ENCODE data around the gene NOL4L.

NOL4L gene

GRCh38 chr20:32465092-32465900 is 119.8 kb downstream of the NOL4L start:
- Mint-ChIP-seq H3K27me3 (no peaks in the 10 kb centered on the region), H3K36me3 (no peaks in the 10 kb centered on the region), H3K4me3 (no peak overlapping the region), H3K9me3 (no peaks in the 10 kb centered on the region), H3K27ac (no peak overlapping the region), H3K4me1 (peaks cover 23% of the 10 kb centered on the region)
- ATAC-seq, result no peak

DNA sequence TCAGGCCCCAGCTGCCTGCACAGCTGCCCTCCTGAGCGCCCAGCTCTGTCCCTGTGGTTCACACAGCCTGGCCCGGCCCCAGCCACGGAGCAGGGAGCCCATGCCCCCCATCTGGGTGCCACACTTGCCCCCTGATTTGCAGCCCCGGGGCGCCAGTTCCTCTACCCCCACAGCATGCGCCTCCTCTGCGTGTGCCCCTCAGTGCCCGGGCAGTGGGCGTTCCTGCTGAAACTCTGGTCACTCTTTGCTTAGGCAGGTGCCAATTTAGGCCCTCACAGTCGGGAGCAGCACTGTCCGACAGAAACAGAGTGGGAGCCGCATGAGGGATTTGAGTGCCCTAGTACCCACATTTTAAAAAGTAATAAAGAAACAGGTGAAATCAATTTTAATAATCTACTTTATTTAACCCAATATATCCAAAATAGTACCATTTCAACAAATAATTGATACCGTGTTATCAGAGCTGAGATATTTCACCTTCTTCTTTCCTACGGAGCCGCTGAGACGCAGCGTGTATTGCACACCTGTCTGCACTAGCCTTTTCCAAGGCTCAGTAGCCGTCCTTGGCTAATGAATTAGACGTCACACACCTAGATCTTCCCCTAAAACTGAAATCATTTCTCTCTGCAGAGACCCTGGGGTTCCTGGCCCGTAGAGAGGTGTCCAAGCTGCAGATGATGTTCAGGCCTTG is 120.6 kb downstream of the NOL4L start:
- H3K4me3 Mint-ChIP-seq, result no peak overlapping the region
- no peaks in the 10 kb centered on the region for H3K9me3 Mint-ChIP-seq
- no peak overlapping the region for H3K27ac Mint-ChIP-seq
- no peaks in the 10 kb centered on the region for H3K27me3 Mint-ChIP-seq
- ATAC-seq, result no peak
- peaks cover 17% of the 10 kb centered on the region for H3K4me1 Mint-ChIP-seq
- no peaks in the 10 kb centered on the region for H3K36me3 Mint-ChIP-seq

DNA sequence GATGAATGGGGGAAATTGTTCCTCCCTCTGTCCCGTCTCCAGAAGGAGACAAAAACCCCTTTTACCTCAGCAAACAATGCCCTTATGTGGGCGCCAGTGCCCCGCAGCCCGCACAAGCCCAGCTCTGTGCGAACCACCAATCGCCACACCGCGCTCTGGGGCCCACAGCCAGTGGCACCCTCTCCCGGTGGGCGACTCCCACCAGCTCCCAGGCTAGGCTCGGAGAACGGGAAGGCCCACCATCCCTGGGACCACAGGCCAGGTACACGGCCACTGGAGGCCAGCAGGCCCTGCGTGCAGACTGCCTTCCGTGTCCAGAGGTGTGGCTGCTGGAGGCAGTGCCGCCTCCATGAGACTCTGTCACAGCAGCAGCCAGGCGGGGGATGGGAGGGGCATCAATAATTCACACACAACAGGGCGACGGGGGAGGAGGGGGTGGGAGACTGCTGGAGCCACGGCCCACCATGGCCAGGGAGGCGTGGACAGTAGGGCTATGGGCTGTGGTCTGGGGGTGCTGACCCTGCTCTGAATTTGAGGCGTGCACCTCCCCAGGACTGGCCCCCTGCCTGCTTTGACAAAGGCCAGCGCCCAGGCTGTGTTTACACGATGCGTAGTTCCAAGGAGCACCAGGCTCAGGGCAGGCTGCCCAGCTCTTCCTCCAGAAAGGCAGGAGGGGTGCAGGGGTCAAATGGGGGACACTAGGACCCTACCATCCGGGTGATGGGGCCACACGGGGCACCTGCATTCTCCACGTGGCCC is 121.3 kb downstream of the NOL4L start:
- Mint-ChIP-seq H3K27me3 (no peaks in the 10 kb centered on the region), H3K4me1 (peaks cover 18% of the 10 kb centered on the region), H3K4me3 (no peak overlapping the region), H3K27ac (no peak overlapping the region), H3K9me3 (no peaks in the 10 kb centered on the region), H3K36me3 (no peaks in the 10 kb centered on the region)
- no peak for ATAC-seq

GRCh38 chr20:32462900-32463641 is 122.1 kb downstream of the NOL4L start:
- H3K36me3 Mint-ChIP-seq, result no peaks in the 10 kb centered on the region
- no peaks in the 10 kb centered on the region for H3K27me3 Mint-ChIP-seq
- no peak overlapping the region for H3K4me3 Mint-ChIP-seq
- H3K27ac Mint-ChIP-seq, result no peak overlapping the region
- H3K4me1 Mint-ChIP-seq, result peaks cover 24% of the 10 kb centered on the region
- no peaks in the 10 kb centered on the region for H3K9me3 Mint-ChIP-seq
- no peak for ATAC-seq

GRCh38 chr20:32461836-32462600 is 123.1 kb downstream of the NOL4L start:
- no peak for ATAC-seq
- H3K27ac Mint-ChIP-seq, result no peak overlapping the region
- no peaks in the 10 kb centered on the region for H3K27me3 Mint-ChIP-seq
- peaks cover 21% of the 10 kb centered on the region for H3K4me1 Mint-ChIP-seq
- no peak overlapping the region for H3K4me3 Mint-ChIP-seq
- H3K36me3 Mint-ChIP-seq, result no peaks in the 10 kb centered on the region
- H3K9me3 Mint-ChIP-seq, result no peaks in the 10 kb centered on the region

- H3K27me3 Mint-ChIP-seq, result no peaks in the 10 kb centered on the region
Measured at GRCh38 chr20:32460683-32461320, 124.3 kb downstream of the NOL4L start.

GRCh38 chr20:32460231-32460630 is 124.9 kb downstream of the NOL4L start:
- no peak overlapping the region for H3K27ac Mint-ChIP-seq
- H3K27me3 Mint-ChIP-seq, result no peaks in the 10 kb centered on the region
- H3K9me3 Mint-ChIP-seq, result no peaks in the 10 kb centered on the region
- no peaks in the 10 kb centered on the region for H3K36me3 Mint-ChIP-seq
- no peak overlapping the region for H3K4me3 Mint-ChIP-seq
- H3K4me1 Mint-ChIP-seq, result peaks cover 17% of the 10 kb centered on the region
- ATAC-seq, result no peak

More at GRCh38 chr20:32460683-32461320, 124.3 kb downstream of the NOL4L start:
- no peaks in the 10 kb centered on the region for H3K9me3 Mint-ChIP-seq
- ATAC-seq, result no peak
- H3K36me3 Mint-ChIP-seq, result no peaks in the 10 kb centered on the region
- H3K27ac Mint-ChIP-seq, result no peak overlapping the region
- peaks cover 15% of the 10 kb centered on the region for H3K4me1 Mint-ChIP-seq
- no peak overlapping the region for H3K4me3 Mint-ChIP-seq

GRCh38 chr20:32458837-32459220 is 126.3 kb downstream of the NOL4L start:
- H3K4me1 Mint-ChIP-seq, result peaks cover 20% of the 10 kb centered on the region
- no peak for ATAC-seq
- H3K27ac Mint-ChIP-seq, result peak overlapping the region; percentile 67
- no peaks in the 10 kb centered on the region for H3K36me3 Mint-ChIP-seq
- H3K9me3 Mint-ChIP-seq, result no peaks in the 10 kb centered on the region
- no peak overlapping the region for H3K4me3 Mint-ChIP-seq
- no peaks in the 10 kb centered on the region for H3K27me3 Mint-ChIP-seq

DNA sequence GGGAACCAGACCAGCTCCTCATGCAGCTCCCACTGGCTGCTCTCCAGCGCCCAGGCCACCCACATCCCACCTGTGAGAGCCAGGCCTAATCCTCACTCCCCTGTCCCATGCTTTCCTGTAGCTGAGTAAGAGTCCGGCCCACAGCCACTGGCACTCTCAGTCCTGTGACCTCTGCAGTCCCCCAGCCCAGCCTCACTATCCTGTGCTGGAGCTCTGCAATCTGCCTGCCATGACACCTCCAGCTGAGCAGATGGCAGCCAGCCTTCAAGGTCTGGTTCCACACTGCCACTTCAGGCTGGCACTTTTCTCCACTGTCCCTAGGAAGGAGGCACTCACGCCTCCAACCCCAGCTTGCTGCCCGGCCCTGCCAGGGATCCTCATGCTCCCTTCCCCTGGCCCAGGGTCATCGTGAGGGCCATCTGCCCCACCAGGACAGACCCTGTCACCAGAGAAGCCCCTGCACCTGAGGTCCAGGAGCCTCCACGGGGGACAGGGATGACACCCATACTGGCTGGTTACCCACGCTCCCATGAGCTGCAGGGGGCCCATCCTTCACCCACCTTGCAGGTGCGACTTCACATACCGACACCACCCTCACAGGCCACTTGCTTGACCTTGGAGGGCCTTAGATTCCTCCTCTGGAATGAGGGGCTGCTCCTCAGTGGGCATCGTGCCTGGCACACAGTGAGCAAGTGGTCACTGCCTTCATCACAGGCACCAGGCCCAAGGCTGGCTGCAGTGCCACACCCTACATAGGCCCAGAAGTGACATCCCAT is 126.9 kb downstream of the NOL4L start:
- H3K4me1 Mint-ChIP-seq, result peaks cover 20% of the 10 kb centered on the region
- H3K36me3 Mint-ChIP-seq, result no peaks in the 10 kb centered on the region

DNA sequence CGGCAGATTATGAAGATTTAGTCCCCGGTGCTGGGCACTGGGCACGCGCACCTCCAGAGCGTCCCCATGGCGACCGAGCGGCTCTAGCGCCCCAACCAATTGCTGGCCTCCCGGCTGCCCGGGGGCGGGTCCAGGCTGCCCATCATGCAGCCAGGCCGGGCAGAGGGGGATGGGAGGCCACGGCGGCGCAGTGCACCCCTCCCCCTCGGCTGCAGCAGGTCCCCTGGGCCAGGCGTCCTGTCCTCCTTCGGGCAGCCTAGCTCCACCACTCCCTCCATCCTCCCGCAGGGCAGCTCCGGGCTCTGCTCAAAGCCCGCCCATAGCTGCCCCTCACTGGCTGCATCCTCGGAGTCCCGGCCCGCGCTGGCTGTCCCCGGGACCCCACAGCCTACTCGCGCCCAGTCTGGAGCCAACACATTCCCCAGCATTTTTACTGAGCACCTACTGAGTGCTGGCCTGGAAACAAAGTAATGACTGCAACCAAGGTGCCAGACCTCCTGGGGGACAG is 127.6 kb downstream of the NOL4L start:
- H3K4me1 Mint-ChIP-seq, result peaks cover 20% of the 10 kb centered on the region
- peak overlapping the region; percentile 61 for H3K4me3 Mint-ChIP-seq
- no peaks in the 10 kb centered on the region for H3K36me3 Mint-ChIP-seq
- peak; percentile 73 for ATAC-seq
- no peaks in the 10 kb centered on the region for H3K27me3 Mint-ChIP-seq
- H3K9me3 Mint-ChIP-seq, result no peaks in the 10 kb centered on the region
- peak overlapping the region; percentile 67 for H3K27ac Mint-ChIP-seq

More for the DNA sequence above, 126.9 kb downstream of the NOL4L start:
- peak overlapping the region; percentile 67 for H3K27ac Mint-ChIP-seq
- no peaks in the 10 kb centered on the region for H3K27me3 Mint-ChIP-seq
- ATAC-seq, result no peak
- no peaks in the 10 kb centered on the region for H3K9me3 Mint-ChIP-seq
- peak overlapping the region; percentile 41 for H3K4me3 Mint-ChIP-seq

GRCh38 chr20:32456869-32457478 is 128.2 kb downstream of the NOL4L start:
- Mint-ChIP-seq H3K4me1 (peaks cover 20% of the 10 kb centered on the region), H3K36me3 (no peaks in the 10 kb centered on the region), H3K9me3 (no peaks in the 10 kb centered on the region), H3K27me3 (no peaks in the 10 kb centered on the region), H3K27ac (no peak overlapping the region), H3K4me3 (peak overlapping the region; percentile 61)
- ATAC-seq, result peak; percentile 69

GRCh38 chr20:32455901-32456701 is 129.0 kb downstream of the NOL4L start:
- Mint-ChIP-seq H3K9me3 (no peaks in the 10 kb centered on the region), H3K4me1 (peaks cover 20% of the 10 kb centered on the region)
- no peak for ATAC-seq

More at GRCh38 chr20:32455901-32456701, 129.0 kb downstream of the NOL4L start:
- Mint-ChIP-seq H3K27me3 (no peaks in the 10 kb centered on the region), H3K27ac (no peak overlapping the region), H3K36me3 (no peaks in the 10 kb centered on the region), H3K4me3 (no peak overlapping the region)

Measured in stimulated activated memory B cell treated with anti-CD40 and anti-IgM and Interleukin-4, amounts not matched to agents 10 μg/mL and 1 μg/mL and 100 μg/mL, for 72 hours (primary cell).